AG08396 (cell line): Measurements from ENCODE around the gene PPP1CA.

Experiments used
- DNase-seq: peaks from one replicate; pipeline ENCODE4 v3.0.0; 2012; ENCODE audit warnings: low spot score, mixed read lengths

The PPP1CA gene

DNA sequence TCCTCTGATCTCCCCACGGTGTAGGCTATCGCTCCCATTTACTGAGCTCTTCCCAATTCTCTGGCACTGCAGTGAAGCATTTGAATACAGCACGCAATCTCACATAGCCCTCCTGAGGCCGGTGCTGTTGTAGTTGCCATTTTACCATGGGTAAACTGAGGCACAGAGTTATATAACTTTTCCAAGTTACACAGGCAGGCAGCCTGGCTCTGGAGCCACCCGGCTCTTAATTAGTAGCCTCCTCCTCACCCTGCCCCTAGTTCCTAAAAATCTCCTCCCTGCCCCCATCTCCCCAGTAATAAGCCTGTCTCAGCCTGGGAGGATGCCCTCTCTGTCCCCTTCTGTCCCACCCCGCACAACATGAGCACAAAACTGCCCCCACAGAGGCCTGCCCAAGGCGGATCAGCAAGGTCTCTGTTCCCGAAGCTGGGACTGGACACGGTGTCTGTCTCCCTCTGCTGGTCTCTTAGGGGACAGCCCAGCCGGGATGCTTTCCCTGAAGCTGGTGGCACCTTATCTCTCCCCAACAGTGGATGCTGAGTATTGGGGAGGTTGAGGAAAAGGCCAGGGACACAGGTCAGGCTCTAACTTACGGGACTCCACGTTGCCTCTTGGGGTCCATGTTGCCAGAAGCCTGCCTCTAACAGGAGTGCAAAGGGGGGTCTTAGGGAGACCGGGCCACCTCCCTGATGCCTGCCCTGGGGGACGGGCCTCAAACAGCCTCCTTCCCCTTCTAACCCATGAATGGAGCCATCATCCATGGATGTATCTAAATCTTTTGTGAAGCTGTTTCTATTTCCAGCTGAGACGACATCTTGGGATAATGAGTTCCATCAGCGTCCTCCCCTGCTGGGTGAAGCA lies 19.2 kb downstream of the PPP1CA start:
- peak; percentile 77 for DNase-seq

DNA sequence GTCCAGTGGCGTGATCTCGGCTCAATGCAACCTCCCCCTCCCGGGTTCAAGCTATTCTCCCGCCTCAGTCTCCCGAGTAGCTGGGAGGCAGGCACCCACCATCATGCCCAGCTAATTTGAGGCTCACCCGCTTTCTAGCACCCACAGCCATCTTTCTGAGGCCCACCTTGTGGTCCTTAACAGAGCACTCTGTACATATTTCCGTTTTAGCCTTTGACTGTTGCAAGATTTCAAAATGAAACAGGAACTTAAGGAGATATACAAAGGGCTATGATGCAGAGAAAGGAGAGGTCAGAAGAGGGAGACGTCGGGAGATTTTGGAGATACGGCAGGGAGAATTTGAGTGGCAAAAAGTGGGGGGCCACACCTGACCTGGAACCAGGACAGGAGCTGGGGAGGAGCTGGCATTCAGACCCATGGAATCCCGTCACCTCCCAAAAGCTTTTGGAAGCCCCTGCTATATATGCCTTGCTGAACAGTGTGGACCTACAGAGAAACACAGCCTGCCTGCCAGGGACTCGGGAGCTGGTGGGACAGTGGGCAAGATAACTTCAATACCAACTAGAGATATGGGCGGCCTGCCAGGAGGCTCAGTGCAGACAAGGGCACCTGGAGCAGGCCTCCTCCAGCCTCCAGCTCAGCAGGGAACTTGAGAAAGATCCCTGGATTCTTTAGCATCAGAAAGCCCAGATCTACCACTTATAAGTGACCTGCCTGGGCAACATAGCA lies 20.2 kb downstream of the PPP1CA start:
- DNase-seq: no peak

DNA sequence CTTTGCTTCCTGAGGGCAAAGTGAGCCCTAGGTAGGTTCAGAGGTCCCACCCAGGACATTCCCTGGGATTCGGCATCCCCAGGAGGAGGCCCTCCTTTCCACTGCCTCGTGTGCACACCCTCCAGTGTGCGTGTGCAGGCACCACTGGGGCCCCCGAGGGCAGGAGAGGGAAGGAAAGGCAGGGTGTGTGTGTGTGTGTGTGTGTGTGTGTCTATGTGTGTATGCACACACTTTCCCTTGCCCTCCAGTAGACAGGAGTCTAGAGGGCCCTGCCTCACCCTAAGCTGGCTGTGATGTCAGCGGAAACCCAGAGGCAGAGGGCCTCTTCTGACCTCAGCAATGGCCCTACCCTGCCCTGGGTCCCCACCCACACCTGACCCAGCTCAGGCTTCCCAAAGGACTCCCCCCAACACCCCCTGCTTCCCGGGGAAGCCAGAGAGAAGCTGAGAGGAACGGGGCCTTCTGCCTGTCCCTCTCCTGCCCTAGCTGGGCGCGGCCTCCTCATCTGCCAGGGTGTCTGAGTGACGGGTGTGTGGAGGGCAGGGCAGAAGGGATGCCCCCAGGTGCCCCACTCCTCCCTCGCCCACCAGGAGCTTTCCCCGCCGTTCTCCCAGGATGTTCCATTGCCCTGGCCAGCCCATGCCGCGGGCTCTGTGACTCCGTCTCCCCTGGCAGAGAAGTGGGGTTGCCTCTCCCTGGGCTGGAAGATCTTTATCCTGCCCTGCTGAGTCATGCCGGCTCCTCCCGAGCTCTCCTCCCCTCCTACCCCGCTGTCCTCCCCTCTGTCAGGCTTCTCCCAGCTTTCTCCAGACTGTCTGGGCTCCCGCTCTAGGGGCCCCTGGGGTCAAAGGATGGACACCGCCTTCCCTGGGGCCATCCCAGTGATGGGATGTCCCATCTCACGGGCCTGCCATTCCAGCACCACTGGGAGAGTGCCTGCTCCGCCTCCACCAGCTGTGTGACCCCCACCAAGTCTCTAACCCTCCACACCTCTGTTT lies 22.3 kb downstream of the PPP1CA start:
- no peak for DNase-seq

DNA sequence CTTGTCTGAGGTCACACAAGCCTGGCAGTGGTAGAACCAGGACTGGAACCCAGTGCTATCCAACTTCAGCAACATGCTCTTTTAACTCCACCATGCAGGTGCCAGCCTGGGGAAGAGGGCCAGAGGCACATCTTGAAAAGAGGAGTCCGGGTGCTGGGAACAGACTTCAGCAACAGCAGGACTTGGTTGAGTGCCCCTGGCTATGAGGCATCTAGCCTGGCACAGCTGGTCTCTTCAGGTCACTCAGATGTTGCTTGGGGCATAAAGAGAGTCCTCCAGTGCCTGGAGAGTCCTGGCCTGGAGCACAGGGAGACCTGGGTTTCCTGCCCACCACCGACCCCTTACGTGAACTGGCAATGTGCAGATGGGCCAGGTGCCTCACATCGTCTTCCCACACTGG lies 23.1 kb downstream of the PPP1CA start:
- no peak for DNase-seq

DNA sequence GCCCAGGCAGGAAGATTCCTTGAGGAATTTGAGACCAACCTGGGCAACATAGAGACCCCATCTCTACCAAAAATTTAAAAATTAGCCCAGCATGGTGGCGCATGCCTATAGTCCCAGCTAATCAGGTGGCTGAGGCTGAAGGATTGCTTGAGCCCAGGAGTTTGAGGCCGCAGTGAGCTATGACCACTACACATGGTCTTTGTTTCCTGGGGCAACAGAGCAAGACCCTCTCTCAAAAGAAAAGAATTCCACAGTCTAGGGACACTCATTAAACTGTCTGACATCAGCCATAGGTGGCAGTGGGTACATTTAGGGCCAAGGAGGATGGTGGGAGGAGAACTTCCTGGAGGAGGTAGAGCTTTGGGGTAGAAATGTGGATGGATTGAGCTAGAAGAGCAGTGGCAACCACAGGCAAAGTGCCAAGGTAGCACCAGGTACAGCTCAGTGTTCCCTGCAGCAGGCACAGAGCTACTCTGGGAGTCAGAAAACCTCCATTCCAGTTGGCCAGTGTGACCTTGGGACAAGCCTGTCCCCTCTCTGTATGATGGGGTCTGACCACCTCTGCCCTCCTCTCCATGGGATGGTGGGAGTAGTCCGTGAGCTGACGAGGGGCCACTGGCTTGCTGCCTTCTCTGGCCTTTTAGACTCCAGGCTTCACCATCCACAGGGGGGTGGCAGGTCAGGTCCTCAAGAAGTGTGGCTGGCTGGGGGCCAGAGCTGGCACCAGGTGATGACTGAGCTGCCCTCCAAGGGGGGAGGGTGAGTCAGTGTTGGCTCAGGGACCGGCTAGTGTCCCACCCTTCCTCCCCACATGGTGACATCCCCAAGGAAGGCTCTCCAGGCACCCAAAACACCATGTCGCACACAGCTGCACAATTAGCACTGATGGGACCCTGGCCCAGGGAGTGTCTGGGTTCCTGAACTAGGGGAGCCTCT lies 24.5 kb downstream of the PPP1CA start:
- DNase-seq: no peak

DNA sequence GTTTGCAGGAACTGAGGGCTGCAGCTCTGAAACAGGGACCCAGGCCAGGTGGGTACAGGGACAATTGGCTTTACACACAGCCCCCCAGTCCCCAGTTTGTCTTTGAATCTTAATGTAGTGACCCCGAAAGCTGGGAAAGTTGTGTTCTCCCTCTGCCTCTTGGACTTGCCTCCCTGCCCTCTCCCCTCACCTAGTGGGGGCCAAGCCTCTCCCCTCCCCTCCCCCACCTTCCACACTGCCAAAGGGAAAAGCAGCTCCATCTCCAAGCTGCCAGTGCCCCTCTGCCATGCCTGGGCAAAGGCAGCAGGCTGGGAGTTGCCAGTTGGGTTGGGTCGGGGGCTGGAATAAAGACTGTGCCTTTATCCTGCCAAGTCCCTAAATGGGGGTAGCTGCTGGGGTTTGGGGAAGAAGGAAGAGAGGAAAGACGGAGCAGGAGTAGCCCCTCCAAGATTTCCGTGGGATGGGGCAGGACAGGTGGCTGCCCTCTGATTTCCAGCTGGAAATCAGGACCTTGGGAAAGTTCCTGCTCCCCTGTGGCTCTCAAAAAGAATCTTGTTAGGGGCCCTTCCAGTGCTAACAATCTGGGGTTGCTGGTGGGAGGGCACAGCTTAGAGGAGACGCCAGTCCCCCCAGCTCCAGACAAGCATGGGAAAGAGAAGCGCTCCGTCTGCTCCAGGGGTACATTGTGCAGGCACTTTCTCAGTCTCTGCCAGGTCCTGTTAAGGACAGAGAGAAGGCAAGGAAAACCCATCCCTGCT lies 25.4 kb downstream of the PPP1CA start:
- no peak for DNase-seq

DNA sequence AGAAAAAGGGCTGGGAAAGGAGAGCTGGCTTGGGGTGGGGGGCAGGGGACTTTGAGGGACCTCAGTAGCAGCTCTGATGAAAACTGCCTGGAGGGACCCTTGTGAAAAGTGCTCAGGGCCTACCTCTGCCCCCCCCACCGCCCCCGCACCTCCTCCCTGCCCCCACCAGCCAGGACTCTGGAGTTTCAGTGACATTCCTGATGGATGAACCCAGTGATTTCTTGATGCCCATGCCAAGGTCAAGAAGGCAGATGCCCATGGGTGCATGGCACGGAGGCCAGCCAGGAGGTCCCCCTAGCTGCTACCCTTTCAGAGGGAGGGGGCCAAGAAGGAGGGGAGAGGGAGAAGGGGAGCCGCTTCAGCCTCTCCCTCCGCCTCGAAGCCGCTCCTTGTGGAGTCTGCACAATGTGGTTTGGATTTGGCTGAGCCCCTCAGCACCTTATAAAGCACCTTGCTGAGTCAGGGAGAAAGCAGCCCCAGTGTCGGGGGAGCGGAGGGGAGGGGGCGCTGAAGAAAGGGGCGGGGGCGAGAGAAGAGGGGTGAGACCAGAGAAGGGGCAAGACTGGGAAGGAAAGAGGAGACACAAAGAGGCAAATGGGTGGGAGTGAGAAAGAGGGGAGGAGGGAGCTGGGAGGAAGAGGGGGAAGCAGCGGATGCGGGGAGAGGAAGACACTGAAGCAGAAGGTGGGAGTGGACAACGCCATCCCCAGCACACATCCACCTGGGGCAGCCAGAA lies 26.2 kb downstream of the PPP1CA start:
- DNase-seq: no peak

DNA sequence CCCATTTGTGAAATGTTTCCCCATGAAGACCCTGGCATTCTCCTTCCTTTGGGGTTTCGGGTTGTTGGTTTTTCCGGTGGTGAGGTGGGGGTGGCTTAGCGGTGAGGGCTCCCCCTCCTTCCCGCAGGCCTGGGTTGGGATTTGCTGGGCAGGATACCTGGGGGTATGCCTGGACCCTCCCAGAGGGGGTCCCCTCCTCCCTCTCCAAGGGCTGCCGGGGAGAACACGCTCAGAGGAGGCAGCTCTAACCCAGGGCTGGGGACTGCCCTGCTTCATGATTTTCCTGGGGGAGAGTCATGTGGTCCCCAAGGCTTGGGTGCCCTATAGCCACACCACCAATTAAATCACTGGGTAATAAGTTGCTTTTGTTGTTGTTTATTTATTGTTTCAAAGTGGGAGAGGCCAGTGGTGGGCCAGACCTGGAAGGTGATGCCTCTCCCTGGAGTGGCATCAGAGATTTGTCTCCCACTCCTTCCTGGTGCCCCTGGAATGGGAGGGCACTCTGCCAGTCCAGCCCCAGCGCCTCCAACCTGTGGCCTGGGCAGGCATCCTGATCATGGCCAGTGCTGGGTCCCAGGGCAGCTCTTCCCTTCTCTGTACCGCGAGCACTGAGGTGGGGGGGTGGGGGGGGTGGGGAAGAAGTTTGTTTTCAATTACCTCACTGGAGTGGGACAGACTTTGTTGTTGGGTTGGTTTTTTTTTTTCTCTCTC lies 26.9 kb downstream of the PPP1CA start:
- DNase-seq: no peak

DNA sequence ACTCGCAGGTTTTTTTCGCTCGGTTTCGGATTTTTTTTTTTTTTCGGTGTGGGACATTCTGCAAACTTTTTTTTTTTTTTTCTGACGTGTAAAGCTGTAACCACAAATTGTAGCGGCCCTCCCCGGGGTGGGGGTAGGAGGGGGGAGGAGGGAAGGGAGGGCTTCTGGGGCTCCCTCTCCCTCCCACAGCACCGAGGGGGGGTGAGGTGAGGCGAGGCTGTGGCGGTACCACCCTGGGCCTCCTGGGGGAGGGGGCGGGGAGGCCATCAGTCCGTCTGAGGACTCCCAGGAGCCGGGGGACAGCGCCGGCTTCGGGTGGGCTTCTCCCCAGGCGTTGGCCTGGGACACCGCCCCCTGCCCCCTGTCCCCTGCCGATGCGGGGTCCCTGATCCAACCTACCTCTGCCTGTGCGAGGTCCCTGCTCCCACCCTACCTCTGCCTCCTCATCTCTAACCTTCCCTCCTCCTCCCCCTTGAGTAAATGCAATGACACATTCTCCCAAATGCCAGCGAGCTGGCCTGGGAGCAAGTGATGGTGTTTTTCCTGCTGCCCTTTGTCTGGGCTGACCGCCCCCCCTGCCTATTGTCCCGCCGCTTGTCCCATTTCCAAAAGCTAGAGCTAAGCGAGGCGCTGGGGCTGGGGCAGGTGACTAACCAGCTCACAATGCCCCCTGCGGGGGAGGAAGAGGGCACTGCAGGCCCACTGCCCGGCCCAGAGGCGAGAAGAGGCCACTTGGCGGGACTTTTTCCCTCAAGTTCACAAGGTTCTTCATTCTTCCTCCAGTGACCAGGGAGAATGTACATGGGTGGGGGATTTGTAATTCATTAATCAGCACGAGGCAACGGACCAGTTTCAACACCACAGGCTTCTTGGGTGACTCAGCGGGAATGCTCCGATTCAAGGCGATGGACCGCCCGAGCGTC lies 27.7 kb downstream of the PPP1CA start:
- peak; percentile 88 for DNase-seq

DNA sequence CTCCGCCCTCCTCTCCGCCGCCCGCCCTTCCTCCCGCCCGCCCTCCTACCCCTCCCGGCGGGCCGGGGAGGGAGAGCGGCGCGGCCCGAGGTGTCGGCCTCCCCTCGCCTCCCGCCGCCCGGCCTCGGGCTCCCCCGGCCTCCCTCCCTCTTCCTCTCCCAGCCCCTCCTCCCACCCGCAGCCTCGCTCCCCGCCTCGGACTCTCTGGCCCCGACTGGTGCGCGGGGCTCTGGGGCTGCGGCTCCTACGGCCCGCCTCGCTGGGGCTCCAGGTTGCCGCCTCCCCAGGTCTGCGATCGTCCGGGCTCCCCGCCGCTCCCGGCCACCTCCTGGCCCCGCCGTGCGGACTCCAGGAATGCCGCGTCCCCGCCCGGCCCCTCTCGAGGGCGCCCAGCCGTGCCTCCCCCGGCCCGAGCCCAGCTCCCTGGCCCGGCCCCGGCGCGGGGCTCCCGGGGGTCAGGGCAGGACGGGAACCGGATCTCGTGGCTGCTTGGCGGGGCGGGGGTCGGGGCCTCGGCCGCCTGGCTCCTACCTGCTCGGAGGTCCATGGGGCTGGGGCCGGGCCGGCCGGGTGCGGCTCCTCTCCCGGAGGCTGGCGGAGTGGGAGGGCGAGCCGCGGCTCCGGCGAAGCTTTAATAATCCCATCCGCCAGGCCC lies 28.5 kb downstream of the PPP1CA start, which contains the start of gene CLCF1:
Gene CLCF1 (minus strand): TSS at position 606 of the 655 bp plus-strand sequence. CDS start 59 bp downstream, at position 547.
- DNase-seq: peak; percentile 82

DNA sequence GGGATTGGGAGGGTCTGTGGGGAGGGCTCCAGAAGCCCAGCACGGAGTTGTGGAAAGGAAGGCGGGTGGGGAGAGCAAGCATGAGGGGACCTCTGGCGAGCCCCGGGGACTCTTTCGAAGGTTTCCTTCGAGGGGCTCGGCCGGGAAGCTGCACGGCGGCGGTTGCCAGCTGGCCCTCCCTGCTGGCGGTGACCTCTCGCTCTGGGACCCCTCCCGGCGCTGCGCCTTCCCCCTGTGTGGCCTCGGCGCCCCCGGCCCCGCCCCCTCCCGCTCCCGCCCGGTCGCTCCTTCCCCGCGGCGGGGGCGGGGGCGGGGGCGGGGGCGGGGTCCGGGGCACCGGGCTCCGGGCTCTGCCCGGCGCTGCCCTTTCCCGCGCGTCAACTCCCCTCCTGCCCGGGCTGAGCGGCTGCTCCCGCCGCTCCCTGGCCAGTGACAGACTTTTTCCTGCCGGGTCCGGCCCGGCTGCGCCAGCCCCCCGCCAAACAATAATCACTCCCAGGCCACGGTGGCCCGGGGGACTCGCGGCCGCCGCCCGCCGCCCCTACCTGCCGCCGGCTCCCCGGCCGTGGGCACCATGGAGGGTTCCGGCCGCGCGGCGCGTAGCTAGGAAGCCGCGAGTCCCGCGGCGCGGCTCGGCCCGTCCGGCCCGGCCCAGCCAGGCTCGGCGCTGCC lies 29.2 kb downstream of the PPP1CA start:
- DNase-seq: peak; percentile 49

DNA sequence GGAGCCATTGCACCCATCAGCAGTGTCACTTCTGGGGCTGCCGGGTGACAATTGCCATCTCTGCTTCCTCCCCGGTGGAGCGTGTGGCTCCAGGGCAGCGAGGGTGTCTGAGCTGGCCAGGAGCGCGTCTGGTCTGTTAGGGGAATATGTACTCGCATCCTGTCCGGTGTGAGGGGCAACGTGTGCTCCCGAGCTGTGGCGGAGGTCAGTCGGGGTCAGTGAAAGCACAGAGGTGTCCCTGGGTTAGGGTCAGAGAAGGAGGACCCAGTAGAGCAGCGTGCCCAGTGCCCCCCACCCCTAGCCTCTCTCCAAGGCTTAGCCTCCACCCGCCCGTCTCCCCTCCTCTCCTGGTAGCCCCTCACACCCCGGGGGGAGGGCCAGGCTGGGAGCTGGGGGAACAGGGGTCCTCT lies 29.7 kb downstream of the PPP1CA start:
- DNase-seq: no peak

DNA sequence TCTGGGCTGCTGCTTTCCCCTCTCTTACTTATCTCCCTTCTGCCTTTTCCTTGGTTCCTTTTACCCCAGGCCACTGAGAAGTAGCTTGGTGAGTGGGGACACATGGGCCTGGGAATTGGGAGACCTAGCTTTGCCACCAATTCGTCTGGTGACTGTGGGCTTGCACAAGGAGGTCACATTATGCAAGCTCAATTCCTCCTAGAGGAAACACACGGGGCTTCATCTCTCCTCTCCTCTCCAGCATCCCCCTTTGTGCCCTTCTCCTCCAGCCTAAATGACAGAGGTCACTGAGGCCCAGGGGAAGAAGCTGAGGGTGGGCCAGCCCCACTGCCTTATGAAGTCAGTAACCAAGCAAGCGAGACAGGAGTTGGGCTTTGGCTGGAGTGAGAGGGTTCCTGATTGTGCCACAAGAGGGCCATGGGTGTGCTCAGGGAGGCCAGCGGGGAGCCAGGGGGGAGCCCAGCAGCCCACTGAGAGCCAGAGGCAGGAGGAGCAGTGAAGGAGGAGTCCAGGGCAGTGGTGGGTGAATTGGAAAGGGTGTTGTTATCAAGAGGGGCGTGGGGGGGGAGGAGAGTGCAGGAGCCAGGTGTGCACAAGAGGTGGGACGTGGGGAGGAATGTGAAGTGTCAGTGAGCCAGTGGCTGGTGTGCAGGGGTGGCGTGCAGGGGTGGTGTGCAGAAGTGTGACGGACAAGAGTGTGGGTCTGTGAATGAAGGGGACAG lies 30.3 kb downstream of the PPP1CA start:
- DNase-seq: peak; percentile 74

DNA sequence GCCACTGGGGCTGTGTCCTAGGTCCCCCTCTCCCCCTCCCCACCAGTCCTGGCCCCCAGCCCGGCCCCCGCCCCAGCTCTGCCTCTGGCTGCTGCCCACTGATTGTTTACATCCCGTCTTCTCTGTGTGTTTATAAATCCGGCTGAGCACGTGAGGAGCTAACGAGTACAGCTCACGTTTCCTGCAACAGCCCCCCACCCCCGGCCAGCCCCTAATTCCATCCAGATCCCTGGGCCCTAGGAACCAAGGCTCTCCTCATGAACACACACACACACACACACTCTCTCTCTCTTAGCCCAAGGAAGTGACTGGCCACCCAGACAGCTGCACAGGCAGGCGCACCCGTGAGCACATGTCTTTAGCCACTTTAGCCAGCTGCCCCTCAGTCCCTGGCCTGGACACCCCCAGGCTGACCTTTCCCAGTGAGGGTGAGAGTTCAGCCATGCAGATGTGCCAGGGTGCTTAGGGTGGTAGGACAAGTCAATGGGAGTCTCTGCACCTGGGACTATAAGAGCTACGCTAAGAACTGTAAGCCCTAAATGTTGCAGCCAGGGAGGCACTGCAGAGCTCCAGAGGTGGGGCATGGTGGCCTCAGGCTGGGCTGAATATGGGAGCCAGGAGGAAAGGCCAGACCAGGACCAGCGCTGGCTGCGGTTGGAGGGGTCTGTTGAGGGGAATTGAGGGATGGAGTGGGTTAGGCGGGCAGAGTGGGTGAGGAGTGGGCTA lies 31.1 kb downstream of the PPP1CA start:
- peak; percentile 64 for DNase-seq

DNA sequence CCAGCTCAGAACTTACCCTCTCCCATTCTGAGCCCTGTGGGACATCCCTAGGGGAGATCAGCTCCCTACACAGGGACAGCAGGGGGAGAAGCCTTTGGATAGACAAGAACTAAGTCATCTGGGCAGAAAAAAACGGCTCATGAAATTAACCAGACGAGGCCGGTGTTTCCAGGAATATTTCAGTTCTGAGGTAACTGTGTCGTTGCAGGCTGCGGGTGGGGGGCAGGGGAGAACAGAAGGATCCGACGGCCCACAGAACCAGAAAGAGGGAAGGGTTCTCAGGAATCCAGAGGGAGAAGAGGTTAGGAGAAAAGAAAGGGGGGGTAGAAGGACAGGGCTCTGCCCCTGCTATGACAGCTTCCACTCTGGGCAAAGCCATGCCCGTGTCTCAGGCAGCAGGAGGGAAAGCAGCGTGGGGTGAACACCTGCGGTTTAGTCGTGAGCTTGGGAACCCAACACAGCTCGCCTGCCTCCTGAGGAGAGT lies 31.8 kb downstream of the PPP1CA start:
- DNase-seq: peak; percentile 44
